Measurements from ENCODE around the gene RIC8B. TPM values are rescaled to one million over a fixed set of nuclear protein-coding genes. Genes with fewer than 3 reads are reported as not detected.

Gene RIC8B
- total RNA-seq, 4 donors from 2014 or later = 4.8 to 11.2 (median 8.8) TPM

DNA sequence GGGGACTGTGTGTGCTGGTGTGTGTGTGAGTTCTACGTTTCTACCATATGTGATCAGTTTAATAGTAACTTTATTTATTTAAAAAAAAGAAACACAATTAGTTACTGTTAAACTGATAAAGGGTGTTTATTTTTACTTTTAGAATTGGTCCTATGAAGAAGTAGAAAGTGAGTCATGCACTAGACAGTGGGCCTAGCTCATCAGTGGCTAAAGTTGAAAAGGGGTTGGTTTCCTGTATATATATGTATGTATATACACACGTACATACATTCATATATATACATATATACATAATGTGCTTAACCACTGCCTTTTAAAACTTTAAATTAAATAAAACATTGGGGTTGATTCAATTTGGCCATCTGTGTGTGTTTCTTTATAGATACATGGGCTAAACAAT is 112.5 kb downstream of the RIC8B start:
- Histone ChIP-seq H3K27ac (no peak overlapping the region), H3K27me3 (no peaks in the 10 kb centered on the region), H3K4me3 (no peak overlapping the region), H3K4me1 (no peaks in the 10 kb centered on the region), H3K9me3 (no peaks in the 10 kb centered on the region), H3K36me3 (peaks cover 32% of the 10 kb centered on the region)
- no peak for DNase-seq (ENCODE audit: low spot score in 2 of 2)
- WGBS = 83% methylated on average over 2 of the region's 2 CpGs
- TF ChIP-seq POLR2A (IDR thresholded peaks at IDR 0.05) (no peak), POLR2AphosphoS5 (IDR thresholded peaks at IDR 0.05) (no peak), EP300 (IDR thresholded peaks at IDR 0.05) (no peak)
- TF ChIP-seq, protein P1, sequence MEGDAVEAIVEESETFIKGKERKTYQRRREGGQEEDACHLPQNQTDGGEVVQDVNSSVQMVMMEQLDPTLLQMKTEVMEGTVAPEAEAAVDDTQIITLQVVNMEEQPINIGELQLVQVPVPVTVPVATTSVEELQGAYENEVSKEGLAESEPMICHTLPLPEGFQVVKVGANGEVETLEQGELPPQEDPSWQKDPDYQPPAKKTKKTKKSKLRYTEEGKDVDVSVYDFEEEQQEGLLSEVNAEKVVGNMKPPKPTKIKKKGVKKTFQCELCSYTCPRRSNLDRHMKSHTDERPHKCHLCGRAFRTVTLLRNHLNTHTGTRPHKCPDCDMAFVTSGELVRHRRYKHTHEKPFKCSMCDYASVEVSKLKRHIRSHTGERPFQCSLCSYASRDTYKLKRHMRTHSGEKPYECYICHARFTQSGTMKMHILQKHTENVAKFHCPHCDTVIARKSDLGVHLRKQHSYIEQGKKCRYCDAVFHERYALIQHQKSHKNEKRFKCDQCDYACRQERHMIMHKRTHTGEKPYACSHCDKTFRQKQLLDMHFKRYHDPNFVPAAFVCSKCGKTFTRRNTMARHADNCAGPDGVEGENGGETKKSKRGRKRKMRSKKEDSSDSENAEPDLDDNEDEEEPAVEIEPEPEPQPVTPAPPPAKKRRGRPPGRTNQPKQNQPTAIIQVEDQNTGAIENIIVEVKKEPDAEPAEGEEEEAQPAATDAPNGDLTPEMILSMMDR (IDR thresholded peaks at IDR 0.05) = no peak

DNA sequence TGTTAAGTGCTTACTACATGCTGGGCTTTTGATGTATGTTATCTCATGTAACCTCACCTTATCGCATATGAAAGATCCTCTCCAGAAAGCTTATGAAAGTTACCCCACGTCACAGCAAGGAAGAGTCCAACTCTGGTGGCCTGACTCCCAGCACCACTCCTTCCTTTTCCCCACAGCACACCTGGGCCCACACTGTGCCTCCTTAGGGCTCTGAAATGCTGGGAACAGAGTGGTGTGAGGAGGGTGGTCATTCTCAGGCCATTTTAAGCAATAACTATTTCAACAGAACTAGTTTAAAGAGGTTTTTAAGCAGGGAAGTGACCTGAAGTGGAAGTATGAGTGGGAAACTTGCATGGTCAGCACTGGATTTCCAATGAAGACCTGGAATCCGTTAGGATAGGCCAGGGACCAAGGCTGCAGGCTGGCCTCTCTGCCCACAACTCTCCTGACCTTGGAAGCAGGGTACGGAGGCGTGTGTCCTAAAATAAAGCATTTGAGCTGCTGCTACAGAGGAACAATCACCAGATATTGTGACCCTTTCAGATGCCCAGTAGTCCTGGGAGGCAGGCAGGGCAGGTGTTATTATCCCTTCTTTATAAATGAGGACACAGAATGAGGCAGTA is 114.0 kb downstream of the RIC8B start:
- 89% methylated on average over 5 of the region's 5 CpGs for WGBS
- H3K4me1 ChIP-seq = no peaks in the 10 kb centered on the region
- H3K36me3 ChIP-seq = peaks cover 32% of the 10 kb centered on the region
- H3K27me3 ChIP-seq = no peaks in the 10 kb centered on the region
- H3K4me3 ChIP-seq = no peak overlapping the region
- H3K9me3 ChIP-seq = no peaks in the 10 kb centered on the region
- H3K27ac ChIP-seq = no peak overlapping the region
- TF ChIP-seq POLR2A (IDR thresholded peaks at IDR 0.05) (no peak), EP300 (IDR thresholded peaks at IDR 0.05) (no peak), POLR2AphosphoS5 (IDR thresholded peaks at IDR 0.05) (no peak)
- TF ChIP-seq, protein P1 (IDR thresholded peaks at IDR 0.05) = no peak
- DNase-seq (ENCODE audit: low spot score in 2 of 2) = no peak

DNA sequence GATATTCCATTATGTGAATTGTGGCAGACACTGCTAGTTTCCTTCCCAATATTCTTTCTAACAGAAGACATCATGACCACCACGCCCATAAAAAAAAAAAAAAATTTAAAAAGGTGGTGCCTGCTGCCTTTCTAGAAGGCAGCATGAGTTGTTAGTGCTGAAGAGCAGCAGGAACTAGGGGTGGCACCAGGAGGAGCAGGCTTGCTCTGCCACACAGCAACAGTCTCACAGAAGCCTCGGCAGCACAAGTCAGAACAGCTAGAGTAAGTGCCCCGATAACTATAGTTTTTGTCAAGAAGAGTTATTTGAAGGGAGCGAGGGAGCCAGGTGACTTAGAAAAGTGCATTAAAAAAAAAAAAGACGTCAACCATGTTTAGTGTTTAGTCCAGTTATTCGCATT is 114.8 kb downstream of the RIC8B start:
- Histone ChIP-seq H3K4me3 (no peak overlapping the region), H3K9me3 (no peaks in the 10 kb centered on the region), H3K27me3 (no peaks in the 10 kb centered on the region), H3K27ac (no peak overlapping the region), H3K4me1 (no peaks in the 10 kb centered on the region), H3K36me3 (peaks cover 27% of the 10 kb centered on the region)
- no peak for DNase-seq (ENCODE audit: low spot score in 2 of 2)
- TF ChIP-seq, protein P1 (IDR thresholded peaks at IDR 0.05) = no peak
- TF ChIP-seq EP300 (IDR thresholded peaks at IDR 0.05) (no peak), POLR2A (IDR thresholded peaks at IDR 0.05) (no peak), POLR2AphosphoS5 (IDR thresholded peaks at IDR 0.05) (no peak)
- WGBS = 69% methylated on average over 6 of the region's 6 CpGs

DNA sequence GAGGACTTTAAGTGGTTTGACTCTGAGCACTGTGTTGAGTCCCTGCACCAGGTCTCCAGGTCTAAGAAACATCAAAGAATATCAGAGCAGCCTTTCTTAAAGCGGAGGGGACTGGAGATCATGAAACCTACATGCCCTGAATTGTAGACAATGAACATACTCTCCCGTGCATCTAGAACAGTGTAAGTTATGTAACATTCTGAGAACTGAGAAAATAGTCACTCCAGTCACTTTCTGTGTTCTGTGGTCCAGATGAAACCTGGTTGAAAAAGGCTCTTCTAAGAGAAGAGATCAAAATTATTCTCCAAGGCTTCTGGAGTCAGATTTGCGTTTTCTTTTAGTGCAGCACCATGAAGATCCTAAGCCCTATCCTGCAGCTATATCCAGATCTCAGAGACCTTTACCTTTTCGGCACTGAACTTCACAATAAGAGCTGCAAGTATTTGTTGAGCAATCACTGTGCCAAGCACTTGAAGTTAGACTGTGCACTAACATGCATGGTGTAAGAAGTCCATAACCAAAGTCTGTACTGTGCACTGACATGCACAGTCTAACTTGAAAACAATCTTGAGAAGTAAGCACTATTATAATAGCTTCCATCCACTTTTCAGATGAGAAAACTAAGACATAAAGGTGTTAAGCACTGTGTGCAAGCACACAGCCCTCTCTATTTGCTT is 115.6 kb downstream of the RIC8B start:
- H3K27me3 ChIP-seq = no peaks in the 10 kb centered on the region
- H3K4me1 ChIP-seq = no peaks in the 10 kb centered on the region
- no peaks in the 10 kb centered on the region for H3K9me3 ChIP-seq
- no peak overlapping the region for H3K27ac ChIP-seq
- no peak for TF ChIP-seq POLR2A (IDR thresholded peaks at IDR 0.05)
- no peak for TF ChIP-seq POLR2AphosphoS5 (IDR thresholded peaks at IDR 0.05)
- TF ChIP-seq, protein P1 (IDR thresholded peaks at IDR 0.05) = no peak
- TF ChIP-seq EP300 (IDR thresholded peaks at IDR 0.05) = no peak
- no peak for DNase-seq (ENCODE audit: low spot score in 2 of 2)
- 73% methylated on average over 4 of the region's 4 CpGs for WGBS
- H3K4me3 ChIP-seq = no peak overlapping the region
- peaks cover 21% of the 10 kb centered on the region for H3K36me3 ChIP-seq

DNA sequence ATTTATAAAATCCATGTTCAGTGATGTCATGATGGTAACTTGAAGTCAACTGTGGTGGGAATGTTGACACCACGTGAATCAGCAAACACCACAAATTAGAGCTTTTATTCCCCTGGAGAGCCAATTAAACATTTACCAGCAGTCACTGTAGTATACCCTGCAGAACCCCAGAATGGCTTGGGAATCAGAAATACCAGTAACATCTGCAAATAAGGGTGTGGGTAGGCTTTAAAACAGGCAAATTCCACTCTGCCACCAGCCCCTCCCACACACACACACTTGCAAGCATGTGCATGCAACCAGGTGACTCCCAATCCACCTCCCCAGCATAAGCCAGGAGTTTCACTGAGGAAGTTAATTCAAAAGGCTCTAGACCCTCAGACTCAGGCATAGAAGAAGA is 117.6 kb downstream of the RIC8B start:
- no peak for TF ChIP-seq POLR2A (IDR thresholded peaks at IDR 0.05)
- TF ChIP-seq EP300 (IDR thresholded peaks at IDR 0.05) = no peak
- TF ChIP-seq POLR2AphosphoS5 (IDR thresholded peaks at IDR 0.05) = no peak
- TF ChIP-seq, protein P1 (IDR thresholded peaks at IDR 0.05) = no peak
- 55% methylated on average over 1 of the region's 1 CpG for WGBS
- no peak for DNase-seq (ENCODE audit: low spot score in 2 of 2)
- Histone ChIP-seq H3K27me3 (no peaks in the 10 kb centered on the region), H3K4me3 (no peak overlapping the region), H3K9me3 (no peaks in the 10 kb centered on the region), H3K4me1 (no peaks in the 10 kb centered on the region), H3K27ac (no peak overlapping the region), H3K36me3 (peaks cover 3% of the 10 kb centered on the region)

All from suprapubic skin (tissue), 4 donors.